Hematopoietic multipotent progenitor cell treated with erythropoietin and hydrocortisone succinate and interleukin-3 and kit ligand, for 17 days (in vitro differentiated cells): Measurements from ENCODE around the gene SUPT5H.

Experiments
- DNase-seq: peaks from one replicate; pipeline ENCODE4 v3.0.0-alpha.2; 2015; ENCODE audit warnings: low spot score

The SUPT5H gene

DNA sequence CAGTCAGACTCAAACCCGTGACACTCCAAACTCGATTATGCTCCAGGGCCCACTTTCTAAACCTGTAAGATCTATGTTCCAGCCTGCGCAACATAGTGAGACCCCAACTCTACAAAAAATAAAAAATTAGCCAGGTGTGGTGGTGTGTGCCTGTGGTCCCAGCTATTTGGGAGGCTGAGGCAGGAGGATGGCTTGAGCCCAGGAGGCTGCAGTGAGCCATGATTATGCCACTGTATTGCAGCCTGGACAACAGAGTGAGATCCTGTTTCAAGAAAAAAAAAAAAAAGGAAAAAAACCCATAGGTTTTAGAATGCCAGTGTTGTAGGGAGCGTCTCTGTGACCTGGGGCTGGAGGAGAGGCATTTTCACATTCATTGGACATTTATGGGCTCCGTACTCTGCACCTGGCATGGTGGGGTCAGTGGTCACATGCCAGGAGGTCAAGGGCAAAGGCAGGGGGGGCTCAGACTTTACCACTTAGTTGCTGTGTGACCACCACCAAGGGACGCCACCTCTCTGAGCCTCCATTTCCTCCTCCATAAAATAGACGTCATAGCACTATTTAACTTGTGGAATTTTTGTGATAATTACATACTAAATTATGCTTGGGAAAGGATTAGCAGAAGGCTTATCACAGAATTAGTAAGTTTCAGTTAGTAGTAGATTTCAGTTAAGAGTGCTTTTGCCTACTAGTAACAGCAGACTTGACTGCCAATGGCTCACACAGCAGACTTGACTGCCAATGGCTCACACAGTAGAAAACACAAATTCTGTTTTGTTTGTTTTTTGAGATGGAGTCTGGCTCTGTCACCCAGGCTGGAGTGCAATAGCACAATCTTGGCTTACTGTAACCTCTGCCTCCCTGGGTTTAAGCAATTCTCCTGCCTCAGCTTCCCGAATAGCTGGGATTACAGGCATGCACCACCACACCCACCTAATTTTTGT is 75.4 kb downstream of the SUPT5H start:
- DNase-seq = no peak

- DNase-seq = no peak
Measured at GRCh38 chr19:39524495-39524894, 79.1 kb downstream of the SUPT5H start.

DNA sequence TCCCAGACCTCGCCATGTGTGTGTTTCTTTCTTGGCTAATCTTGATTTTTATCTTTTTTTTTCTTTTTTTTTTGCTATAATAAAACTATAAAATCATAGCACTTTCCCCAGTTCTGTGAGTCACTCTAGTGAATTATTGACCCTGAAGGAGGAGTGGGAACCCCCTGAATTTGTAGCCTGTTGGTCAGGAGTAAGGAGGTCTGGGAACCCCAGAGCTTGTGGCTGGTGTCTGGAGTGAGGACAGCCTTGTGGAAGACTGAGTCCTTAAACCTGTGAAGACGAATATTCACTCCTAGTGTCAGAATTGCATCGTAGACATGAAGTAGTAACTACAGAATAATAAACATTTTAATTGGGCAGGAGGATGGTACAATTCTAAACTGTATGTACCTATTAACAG is 79.8 kb downstream of the SUPT5H start:
- DNase-seq = no peak
